GM18868 (cell line): ENCODE data around the gene RFX1.
A peak's percentile ranks its signal among the peaks of the same experiment; 100 is the strongest.
"Not testable (repeated sequence)": the region's sequence is repeated elsewhere in the genome, so short reads cannot be mapped to it uniquely, and the experiment has no call there.

Source experiments
- ATAC-seq: cut with Tn5 transposase; IDR thresholded peaks from one replicate; pipeline ENCODE4 v1.9.1; 2021; ENCODE audit warnings: mild to moderate bottlenecking, moderate library complexity; ENCODE audit not compliant: unreplicated experiment

The RFX1 gene

GRCh38 chr19:14006085-14006765 lies at the start of gene RFX1:
Gene RFX1, minus strand, starts transcription at chr19:14006320. Its CDS starts 12,477 bp downstream, at chr19:13993843.
- ATAC-seq: peak; percentile 79

- no peak for ATAC-seq
Measured at GRCh38 chr19:14055396-14055795, 49.3 kb upstream of the RFX1 start.

GRCh38 chr19:14054721-14055120 lies 48.6 kb upstream of the RFX1 start:
- ATAC-seq: no peak

DNA sequence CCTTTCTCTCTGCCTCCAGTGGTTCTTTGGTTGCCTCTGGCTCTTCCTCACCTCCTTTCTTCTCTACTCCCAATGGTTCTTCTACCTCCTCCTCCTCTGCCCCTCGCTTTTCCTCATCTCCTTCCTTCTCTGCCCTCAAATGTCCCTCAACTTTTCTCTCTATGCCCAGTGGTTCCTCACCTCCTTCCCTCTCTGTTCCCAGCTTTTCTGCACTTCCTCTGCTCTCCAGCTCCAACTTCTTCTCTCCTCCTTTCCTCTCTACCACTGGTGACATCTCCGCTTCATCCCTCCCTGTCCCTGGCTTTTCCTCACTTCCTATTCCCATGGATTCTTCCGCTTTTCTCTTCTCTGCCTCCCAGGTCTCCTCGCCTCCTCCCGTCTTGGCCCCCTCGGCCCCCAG lies 48.0 kb upstream of the RFX1 start:
- no peak for ATAC-seq

GRCh38 chr19:14053500-14053899 lies 47.4 kb upstream of the RFX1 start:
- ATAC-seq: no peak

- ATAC-seq: no peak
Measured at GRCh38 chr19:14053032-14053431, 46.9 kb upstream of the RFX1 start.

GRCh38 chr19:14052470-14052869 lies 46.4 kb upstream of the RFX1 start:
- no peak for ATAC-seq

DNA sequence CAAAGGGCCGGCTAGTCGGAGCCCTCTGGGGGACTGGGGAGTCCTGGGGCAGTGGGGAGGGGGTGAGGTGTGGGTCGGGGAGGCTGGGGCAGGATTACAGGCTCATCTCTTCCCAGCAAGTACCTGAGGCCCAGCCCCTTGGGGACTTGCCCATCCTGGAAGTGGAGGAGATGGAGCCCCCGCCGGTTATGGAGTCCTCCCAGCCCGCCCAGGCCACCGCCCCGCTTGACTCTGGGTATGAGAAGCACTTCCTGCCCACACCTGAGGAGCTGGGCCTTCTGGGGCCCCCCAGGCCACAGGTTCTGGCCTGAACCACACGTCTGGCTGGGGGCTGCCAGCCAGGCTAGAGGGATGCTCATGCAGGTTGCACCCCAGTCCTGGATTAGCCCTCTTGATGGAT lies 45.9 kb upstream of the RFX1 start:
- no peak for ATAC-seq

- ATAC-seq: not testable (repeated sequence)
Measured at GRCh38 chr19:14050961-14051360, 44.8 kb upstream of the RFX1 start.

GRCh38 chr19:14050512-14050911 lies 44.4 kb upstream of the RFX1 start:
- ATAC-seq: no peak

GRCh38 chr19:14048443-14049153 lies 42.5 kb upstream of the RFX1 start:
- no peak for ATAC-seq

DNA sequence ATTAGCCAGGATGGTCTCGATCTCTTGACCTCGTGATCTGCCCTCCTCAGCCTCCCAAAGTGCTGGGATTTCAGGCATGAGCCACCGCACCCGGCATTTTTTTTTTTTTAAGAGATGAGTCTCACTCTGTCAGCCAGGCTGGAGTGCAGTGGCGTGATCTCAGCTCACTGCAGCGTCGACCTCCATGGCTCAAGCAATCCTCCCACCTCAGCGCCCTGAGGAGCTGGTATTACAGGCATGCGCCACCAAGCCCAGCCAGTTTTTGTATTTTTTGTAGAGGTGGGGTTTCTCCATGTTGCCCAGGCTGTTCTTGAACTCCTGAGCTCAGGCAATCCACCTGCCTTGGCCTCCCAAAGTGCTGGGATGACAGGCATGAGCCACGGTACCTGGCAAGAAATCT lies 41.7 kb upstream of the RFX1 start:
- not testable (repeated sequence) for ATAC-seq

DNA sequence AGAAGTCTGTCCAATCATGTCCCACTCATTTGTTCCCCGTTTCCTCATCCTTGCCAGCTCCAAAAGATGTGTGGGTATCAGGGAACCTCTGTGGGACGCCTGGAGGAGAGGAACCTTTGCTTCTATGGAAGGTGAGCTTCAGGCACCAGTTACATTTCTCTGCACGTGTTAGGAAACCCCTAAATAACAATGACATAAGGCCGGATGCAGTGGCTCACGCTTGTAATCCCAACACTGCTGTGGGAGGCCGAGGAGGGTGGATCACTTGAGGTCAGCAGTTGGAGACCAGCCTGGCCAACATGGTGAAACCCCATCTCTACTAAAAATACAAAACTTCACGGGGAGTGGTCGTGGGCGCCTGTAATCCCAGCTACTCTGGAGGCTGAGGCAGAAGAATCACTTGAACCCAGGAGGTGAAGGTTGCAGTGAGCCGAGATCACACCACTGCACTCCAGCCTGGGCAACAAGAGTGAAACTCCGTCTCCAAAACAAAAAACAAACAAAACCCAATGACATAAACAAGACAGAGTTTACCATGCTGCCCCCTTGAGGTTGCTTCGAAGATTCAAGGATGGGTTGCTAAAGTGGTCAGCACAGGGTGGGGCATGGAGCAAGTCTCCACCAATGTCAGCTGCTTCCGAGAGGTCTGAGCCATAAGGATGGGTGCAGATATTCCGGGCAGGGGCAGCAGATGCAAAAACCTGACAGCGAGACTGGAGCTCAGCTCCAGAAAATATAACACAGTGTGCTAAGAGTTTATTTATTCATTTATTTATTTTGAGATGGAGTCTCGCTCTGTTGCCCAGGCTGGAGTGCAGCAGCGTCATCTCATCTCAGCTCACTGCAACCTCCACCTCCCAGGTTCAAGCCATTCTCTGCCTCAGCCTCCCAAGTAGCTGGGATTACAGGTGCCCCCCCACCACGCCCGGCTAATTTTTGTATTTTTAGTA lies 36.8 kb upstream of the RFX1 start:
- not testable (repeated sequence) for ATAC-seq

DNA sequence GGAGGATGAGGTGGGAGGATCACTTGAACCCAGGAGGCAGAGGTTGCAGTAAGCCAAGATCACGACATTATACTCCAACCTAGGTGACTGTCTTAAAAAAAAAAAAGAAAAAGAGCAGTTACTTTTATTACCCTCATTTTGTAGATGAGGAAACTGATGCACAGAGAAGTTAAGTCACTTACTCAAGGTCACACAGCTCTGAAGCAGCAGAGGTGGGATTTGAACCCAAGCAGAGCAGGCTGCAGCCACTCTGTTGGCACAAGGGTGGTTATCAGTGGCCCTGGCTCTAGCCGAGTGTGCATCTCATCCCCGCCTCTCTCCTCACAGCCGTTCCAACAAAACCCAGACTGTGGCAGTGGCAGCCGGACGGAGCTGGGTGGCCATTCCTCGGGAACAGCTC lies 33.1 kb upstream of the RFX1 start:
- no peak for ATAC-seq

DNA sequence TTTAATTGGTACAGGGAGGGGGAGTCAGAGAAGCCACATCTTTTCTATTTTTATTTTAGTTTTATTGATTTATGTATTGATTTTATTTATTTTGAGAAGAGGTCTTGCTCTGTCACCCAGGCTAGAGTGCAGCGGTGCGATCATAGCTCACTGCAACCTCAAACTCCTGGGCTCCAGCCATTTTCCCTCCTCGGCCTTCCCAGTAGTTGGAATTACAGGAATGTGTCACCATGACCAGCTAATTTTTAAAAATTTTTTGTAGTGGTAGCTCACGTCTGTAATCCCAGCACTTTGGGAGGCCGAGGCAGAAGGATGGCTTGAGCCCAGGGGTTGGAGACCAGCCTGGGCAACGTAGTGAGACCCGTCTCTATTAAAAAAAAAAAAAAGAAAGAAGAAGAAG lies 29.6 kb upstream of the RFX1 start:
- no peak for ATAC-seq

DNA sequence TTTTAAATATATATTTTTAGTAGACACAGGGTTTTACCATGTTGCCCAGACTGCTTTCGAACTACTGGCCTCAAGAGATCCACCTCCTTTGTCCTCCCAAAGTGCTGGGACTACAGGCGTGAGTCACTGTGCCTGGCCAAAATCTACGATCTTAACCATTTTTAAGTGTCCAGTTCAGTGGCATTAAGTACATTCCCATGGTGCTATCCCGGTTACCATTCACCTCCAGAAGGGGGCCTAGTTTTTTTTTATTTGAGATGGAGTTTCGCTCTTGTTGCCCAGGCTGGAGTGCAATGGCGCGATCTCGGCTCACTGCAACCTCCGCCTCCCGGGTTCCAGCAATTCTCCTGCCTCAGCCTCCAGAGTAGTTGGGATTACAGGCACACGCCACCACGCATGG lies 29.0 kb upstream of the RFX1 start:
- not testable (repeated sequence) for ATAC-seq

- ATAC-seq: no peak
Measured at GRCh38 chr19:14033946-14034345, 27.8 kb upstream of the RFX1 start.

- peak; percentile 50 for ATAC-seq
Measured at GRCh38 chr19:14031719-14032480, 25.8 kb upstream of the RFX1 start, which contains the start of gene IL27RA. Gene IL27RA, plus strand, starts transcription at chr19:14031762. Its CDS starts 111 bp downstream, at chr19:14031873.

DNA sequence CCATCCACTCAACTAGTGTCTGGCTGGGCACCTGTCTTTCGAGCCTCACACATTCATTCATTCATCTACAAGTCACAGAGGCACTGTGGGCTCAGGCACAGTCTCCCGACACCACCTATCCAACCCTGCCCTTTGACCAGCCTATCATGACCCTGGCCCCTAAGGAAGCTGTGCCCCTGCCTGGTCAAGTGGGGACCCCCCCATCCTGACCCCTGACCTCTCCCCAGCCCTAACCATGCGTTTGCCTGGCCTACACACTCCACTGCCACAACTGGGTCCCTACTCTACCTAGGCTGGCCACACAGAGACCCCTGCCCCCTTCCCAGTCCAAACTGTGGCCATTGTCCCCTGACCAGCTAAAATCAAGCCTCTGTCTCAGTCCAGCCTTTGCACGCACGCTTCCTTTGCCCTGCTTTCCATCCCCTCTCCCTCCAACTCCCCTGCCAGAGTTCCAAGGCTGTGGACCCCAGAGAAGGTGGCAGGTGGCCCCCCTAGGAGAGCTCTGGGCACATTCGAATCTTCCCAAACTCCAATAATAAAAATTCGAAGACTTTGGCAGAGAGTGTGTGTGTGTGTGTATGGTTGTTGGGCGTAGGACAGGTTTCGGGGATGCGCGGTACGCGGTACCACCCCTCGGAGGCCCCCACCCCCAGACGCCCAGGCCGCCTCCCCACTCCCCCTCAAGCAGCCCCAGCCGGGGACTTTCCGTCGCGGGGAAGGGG lies 25.0 kb upstream of the RFX1 start:
- ATAC-seq: no peak

GRCh38 chr19:14028901-14029300 lies 22.8 kb upstream of the RFX1 start:
- ATAC-seq: no peak
